Measurements from ENCODE around the gene ROBO1. TPM values are rescaled to one million over a fixed set of nuclear protein-coding genes. Genes with fewer than 3 reads are reported as not detected.
"Not testable (repeated sequence)": the region's sequence is repeated elsewhere in the genome, so short reads cannot be mapped to it uniquely, and the experiment has no call there.

Gene ROBO1
- total and polyA plus RNA-seq, 2 donors (not counting 3 experiments of a cell fraction or from before 2014, with no cell fraction given), result 5.9 to 14.2 TPM

GRCh38 chr3:78725703-78726246, 1042.0 kb downstream of the ROBO1 start:
- POLR2A ChIA-PET, result no interaction called here
- Histone ChIP-seq H3K4me2 (ENCODE audit: insufficient read depth, low read length) (no peak overlapping the region), H2AFZ (ENCODE audit: low read depth, low read length) (no peak overlapping the region), H3K27me3 (ENCODE audit: control insufficient read depth in 2 of 2, insufficient read depth in 2 of 2, low read length in 2 of 2) (no peaks in the 10 kb centered on the region), H3K79me2 (ENCODE audit: control insufficient read depth, insufficient read depth, low read length) (no peaks in the 10 kb centered on the region), H3K4me1 (ENCODE audit: control insufficient read depth, extremely low read depth, insufficient read depth, low read length) (no peaks in the 10 kb centered on the region), H3K9ac (replicated peaks; ENCODE audit: extremely low read depth, insufficient read depth, low read length) (no peak overlapping the region), H3K36me3 (ENCODE audit: control insufficient read depth in 2 of 2, extremely low read depth in 1 of 2, insufficient read depth in 2 of 2, low read length in 2 of 2) (no peaks in the 10 kb centered on the region), H3K27ac (ENCODE audit: insufficient read depth, low read depth, low read length) (no peak overlapping the region), H3K9me1 (replicated peaks; ENCODE audit: control insufficient read depth, extremely low read depth, insufficient read depth, low read length) (no peaks in the 10 kb centered on the region), H4K20me1 (replicated peaks; ENCODE audit: control insufficient read depth, extremely low read depth, insufficient read depth, low read length) (no peaks in the 10 kb centered on the region), H3K9me3 (replicated peaks; ENCODE audit: control insufficient read depth, insufficient read depth, low read length) (no peaks in the 10 kb centered on the region), H3K4me3 (replicated peaks in 1 of 3; ENCODE audit: insufficient read depth in 1 of 3, low read depth in 1 of 3, low read length in 3 of 3) (no peak overlapping the region)
- CTCF ChIA-PET, result no interaction called here
- DNase-seq (ENCODE audit: low read depth, low spot score), result no peak
- intact Hi-C loops (cut with micrococcal nuclease) (no loop called here), dilution Hi-C loops (cut with MboI; ENCODE audit: extremely low pct_ligation_motif_present, low sequenced_read_pairs) (no loop called here)
- TF ChIP-seq MYC (IDR thresholded peaks at IDR 0.05; ENCODE audit: low read depth, low read length) (no peak), GATA2 (IDR thresholded peaks at IDR 0.05; ENCODE audit: insufficient read depth, insufficient read length, low read depth, low read length) (no peak)
- FAIRE-seq, result no peak
- no TSS peak for BruUV-seq (replicated peaks)

DNA sequence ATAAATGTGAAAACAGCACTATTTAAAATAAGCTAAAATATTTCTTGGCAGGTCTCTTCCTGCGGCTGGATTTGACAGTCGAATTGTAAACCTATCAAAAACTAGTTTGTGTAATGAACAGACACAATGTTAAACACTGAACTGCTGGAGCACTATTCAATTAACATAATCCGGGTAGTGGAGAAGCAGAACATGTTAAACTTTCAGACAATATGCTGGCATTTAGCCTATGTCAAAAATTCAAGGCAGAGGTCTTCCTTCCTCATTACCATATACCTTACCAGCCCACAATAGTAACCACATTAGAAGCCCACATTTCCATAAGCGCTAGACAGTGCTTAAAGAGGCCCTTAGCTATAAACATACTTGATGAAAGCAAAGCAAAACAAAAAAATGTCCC, 1042.9 kb downstream of the ROBO1 start:
- Histone ChIP-seq H3K4me3 (replicated peaks in 1 of 3; ENCODE audit: insufficient read depth in 1 of 3, low read depth in 1 of 3, low read length in 3 of 3) (no peak overlapping the region), H3K9me3 (replicated peaks; ENCODE audit: control insufficient read depth, insufficient read depth, low read length) (no peaks in the 10 kb centered on the region), H3K79me2 (ENCODE audit: control insufficient read depth, insufficient read depth, low read length) (no peaks in the 10 kb centered on the region), H3K27ac (ENCODE audit: insufficient read depth, low read depth, low read length) (no peak overlapping the region), H3K27me3 (ENCODE audit: control insufficient read depth in 2 of 2, insufficient read depth in 2 of 2, low read length in 2 of 2) (no peaks in the 10 kb centered on the region), H2AFZ (ENCODE audit: low read depth, low read length) (no peak overlapping the region), H3K36me3 (ENCODE audit: control insufficient read depth in 2 of 2, extremely low read depth in 1 of 2, insufficient read depth in 2 of 2, low read length in 2 of 2) (no peaks in the 10 kb centered on the region), H3K4me2 (ENCODE audit: insufficient read depth, low read length) (no peak overlapping the region), H3K9me1 (replicated peaks; ENCODE audit: control insufficient read depth, extremely low read depth, insufficient read depth, low read length) (no peaks in the 10 kb centered on the region), H3K4me1 (ENCODE audit: control insufficient read depth, extremely low read depth, insufficient read depth, low read length) (no peaks in the 10 kb centered on the region), H3K9ac (replicated peaks; ENCODE audit: extremely low read depth, insufficient read depth, low read length) (no peak overlapping the region), H4K20me1 (replicated peaks; ENCODE audit: control insufficient read depth, extremely low read depth, insufficient read depth, low read length) (no peaks in the 10 kb centered on the region)
- FAIRE-seq, result no peak
- dilution Hi-C loops (cut with MboI; ENCODE audit: extremely low pct_ligation_motif_present, low sequenced_read_pairs), result no loop called here
- intact Hi-C loops (cut with micrococcal nuclease), result no loop called here
- ChIA-PET CTCF (no interaction called here), POLR2A (no interaction called here)
- no peak for TF ChIP-seq POLR2A (IDR thresholded peaks at IDR 0.05; ENCODE audit: low read depth, low read length)
- TF ChIP-seq, protein P1, sequence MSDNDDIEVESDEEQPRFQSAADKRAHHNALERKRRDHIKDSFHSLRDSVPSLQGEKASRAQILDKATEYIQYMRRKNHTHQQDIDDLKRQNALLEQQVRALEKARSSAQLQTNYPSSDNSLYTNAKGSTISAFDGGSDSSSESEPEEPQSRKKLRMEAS (IDR thresholded peaks at IDR 0.05; ENCODE audit: insufficient read depth, insufficient read length), result no peak
- TF ChIP-seq MYC (IDR thresholded peaks at IDR 0.05; ENCODE audit: low read depth, low read length), result no peak
- no peak for TF ChIP-seq GATA2 (IDR thresholded peaks at IDR 0.05; ENCODE audit: insufficient read depth, insufficient read length, low read depth, low read length)
- TF ChIP-seq JUN (IDR thresholded peaks at IDR 0.05; ENCODE audit: borderline replicate concordance, insufficient read depth, insufficient read length, low read depth), result no peak
- no peak for TF ChIP-seq EZH2 (IDR thresholded peaks at IDR 0.05; ENCODE audit: borderline replicate concordance, low read depth, low read length, severe bottlenecking)
- TF ChIP-seq, protein P2, sequence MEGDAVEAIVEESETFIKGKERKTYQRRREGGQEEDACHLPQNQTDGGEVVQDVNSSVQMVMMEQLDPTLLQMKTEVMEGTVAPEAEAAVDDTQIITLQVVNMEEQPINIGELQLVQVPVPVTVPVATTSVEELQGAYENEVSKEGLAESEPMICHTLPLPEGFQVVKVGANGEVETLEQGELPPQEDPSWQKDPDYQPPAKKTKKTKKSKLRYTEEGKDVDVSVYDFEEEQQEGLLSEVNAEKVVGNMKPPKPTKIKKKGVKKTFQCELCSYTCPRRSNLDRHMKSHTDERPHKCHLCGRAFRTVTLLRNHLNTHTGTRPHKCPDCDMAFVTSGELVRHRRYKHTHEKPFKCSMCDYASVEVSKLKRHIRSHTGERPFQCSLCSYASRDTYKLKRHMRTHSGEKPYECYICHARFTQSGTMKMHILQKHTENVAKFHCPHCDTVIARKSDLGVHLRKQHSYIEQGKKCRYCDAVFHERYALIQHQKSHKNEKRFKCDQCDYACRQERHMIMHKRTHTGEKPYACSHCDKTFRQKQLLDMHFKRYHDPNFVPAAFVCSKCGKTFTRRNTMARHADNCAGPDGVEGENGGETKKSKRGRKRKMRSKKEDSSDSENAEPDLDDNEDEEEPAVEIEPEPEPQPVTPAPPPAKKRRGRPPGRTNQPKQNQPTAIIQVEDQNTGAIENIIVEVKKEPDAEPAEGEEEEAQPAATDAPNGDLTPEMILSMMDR (IDR thresholded peaks at IDR 0.05; ENCODE audit: extremely low read depth in 1 of 2, insufficient read depth in 1 of 2, low read depth in 1 of 2, low read length in 2 of 2), result no peak
- no peak for TF ChIP-seq POLR2AphosphoS5 (IDR thresholded peaks at IDR 0.05; ENCODE audit: insufficient read depth, low read depth, low read length)
- DNase-seq (ENCODE audit: low read depth, low spot score), result no peak
- no TSS peak for BruUV-seq (replicated peaks)

GRCh38 chr3:78724364-78724763, 1043.4 kb downstream of the ROBO1 start:
- H3K4me2 ChIP-seq (ENCODE audit: insufficient read depth, low read length); H3K27me3 ChIP-seq (ENCODE audit: control insufficient read depth in 2 of 2, insufficient read depth in 2 of 2, low read length in 2 of 2); H3K9me3 ChIP-seq (replicated peaks; ENCODE audit: control insufficient read depth, insufficient read depth, low read length); FAIRE-seq; H3K9me1 ChIP-seq (replicated peaks; ENCODE audit: control insufficient read depth, extremely low read depth, insufficient read depth, low read length); H3K36me3 ChIP-seq (ENCODE audit: control insufficient read depth in 2 of 2, extremely low read depth in 1 of 2, insufficient read depth in 2 of 2, low read length in 2 of 2); H4K20me1 ChIP-seq (replicated peaks; ENCODE audit: control insufficient read depth, extremely low read depth, insufficient read depth, low read length); H2AFZ ChIP-seq (ENCODE audit: low read depth, low read length); H3K27ac ChIP-seq (ENCODE audit: insufficient read depth, low read depth, low read length); H3K9ac ChIP-seq (replicated peaks; ENCODE audit: extremely low read depth, insufficient read depth, low read length); intact Hi-C loops (cut with micrococcal nuclease); H3K4me3 ChIP-seq (replicated peaks in 1 of 3; ENCODE audit: insufficient read depth in 1 of 3, low read depth in 1 of 3, low read length in 3 of 3); BruUV-seq (replicated peaks); CTCF ChIA-PET; POLR2A ChIA-PET; dilution Hi-C loops (cut with MboI; ENCODE audit: extremely low pct_ligation_motif_present, low sequenced_read_pairs); H3K79me2 ChIP-seq (ENCODE audit: control insufficient read depth, insufficient read depth, low read length); H3K4me1 ChIP-seq (ENCODE audit: control insufficient read depth, extremely low read depth, insufficient read depth, low read length); DNase-seq (ENCODE audit: low read depth, low spot score): not testable (repeated sequence)

Data from endothelial cell of umbilical vein (primary cell).